Parietal lobe (tissue), 1 donor: ENCODE results near the gene RGR. TPM values are rescaled to one million over a fixed set of nuclear protein-coding genes. Genes with fewer than 3 reads are reported as not detected.

Source experiments
- total RNA-seq: library from RNA; depleted of rRNA; stranded (reverse); fragments of >200 nt; gene quantifications from one replicate; pipeline ENCODE4 v1.2.3, GENCODE V29; 2014

The RGR gene, protein sequence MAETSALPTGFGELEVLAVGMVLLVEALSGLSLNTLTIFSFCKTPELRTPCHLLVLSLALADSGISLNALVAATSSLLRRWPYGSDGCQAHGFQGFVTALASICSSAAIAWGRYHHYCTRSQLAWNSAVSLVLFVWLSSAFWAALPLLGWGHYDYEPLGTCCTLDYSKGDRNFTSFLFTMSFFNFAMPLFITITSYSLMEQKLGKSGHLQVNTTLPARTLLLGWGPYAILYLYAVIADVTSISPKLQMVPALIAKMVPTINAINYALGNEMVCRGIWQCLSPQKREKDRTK
- total RNA-seq = 0.31 TPM

DNA sequence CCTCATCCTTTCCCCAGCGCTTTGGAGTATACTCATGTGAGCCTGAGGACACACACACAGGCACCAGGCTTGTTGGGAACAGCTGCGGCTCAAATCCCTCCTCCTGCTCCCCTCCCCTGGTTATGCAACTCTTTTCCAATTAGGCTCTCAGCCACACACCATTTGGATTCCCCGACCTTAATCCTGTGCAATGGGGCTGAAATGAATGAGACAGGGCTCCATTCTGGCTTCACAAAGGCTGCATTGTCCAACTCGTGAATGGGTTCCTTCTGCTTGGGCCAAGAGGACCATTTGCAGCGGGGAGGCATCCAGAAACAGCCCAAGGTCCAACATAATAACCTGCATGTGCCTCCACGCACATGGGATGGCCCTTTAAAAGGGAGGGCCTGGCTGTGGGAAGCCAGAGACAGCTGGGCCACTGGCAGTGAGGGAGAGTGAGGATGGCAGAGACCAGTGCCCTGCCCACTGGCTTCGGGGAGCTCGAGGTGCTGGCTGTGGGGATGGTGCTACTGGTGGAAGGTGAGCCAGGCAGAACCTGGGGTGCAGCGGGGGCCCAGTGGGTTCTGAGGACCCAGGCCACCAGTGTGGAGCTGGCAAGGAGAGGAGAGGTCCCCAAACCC lies at the start of gene RGR:
Gene RGR, plus strand, starts transcription at position 403 of the 620 bp plus-strand sequence. Its CDS starts 38 bp downstream, at position 441.

DNA sequence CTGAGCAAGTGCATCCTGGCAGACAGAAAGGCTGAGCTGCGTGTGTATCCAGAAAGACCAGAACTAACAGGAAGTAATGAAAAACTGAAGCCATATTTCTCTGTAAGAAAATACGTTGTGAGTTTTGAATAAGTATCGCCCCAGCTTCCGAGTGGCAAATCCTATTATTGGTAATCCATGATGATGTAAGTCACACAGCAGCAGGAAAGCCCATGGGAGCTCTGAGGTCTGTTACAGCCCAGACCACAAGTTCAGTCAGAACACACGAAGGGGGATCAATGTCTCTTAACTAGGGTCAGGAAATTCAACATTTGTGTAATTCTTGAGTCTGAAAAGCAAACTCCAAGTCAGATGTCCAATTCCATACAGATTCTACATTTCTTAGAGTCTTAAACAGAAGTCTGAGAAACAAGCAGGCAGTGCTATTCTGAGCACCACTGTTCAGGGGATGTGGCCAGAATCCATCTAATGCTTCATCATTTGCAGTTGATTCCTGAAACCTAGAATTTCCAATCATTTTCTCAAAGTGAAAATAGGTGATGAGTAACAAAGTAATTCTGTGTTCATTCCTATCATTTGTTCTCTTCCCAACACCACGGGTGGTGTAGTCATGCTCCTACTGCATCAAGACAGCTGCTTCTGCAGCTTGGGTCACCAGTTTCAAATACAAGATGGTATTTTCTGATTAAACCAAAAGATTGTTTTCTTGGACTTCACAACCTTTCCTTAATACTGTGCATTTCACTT lies 19.3 kb upstream of the RGR start, which contains the start of gene LRIT2:
Gene LRIT2, minus strand, starts transcription at position 118 of the 747 bp plus-strand sequence. Its CDS starts 24 bp downstream, at position 94.

DNA sequence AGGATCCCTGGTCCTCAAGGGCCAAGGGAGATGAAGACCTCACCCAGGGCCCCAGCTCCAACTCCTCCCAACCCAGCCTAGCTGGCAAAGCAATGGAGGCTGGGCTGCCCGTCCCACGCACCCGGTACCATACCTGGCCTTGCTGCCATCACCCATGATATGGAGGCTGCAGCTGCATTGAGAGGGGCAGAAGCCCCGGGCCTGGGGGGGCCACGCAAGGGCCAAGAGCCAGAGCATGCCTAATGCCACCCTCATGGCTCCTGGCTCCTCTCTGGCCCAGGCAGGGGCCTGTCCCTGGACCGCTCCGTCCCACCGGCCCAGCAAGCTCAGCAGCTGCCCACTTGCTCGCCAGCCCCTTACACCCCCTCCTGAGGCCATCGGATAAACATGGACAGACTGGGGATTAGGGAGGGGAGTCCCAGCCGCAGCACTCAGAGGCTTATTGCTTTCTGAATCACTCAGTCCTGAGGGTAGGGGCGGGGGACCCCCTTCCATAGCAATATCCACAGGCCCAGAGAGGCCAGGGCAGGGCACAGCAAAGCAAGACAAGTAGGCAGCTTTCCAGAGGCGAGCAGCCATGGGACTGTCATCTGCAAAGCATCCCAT lies 3.6 kb upstream of the RGR start, which contains the start of gene LRIT1:
Gene LRIT1, minus strand, starts transcription at position 362 of the 606 bp plus-strand sequence. Its CDS starts 107 bp downstream, at position 255.

Other genes starting within 250 kb of the RGR start
- 110 TPM for gene GHITM, start 105.5 kb upstream of the RGR start, total RNA-seq
- gene GPR15LG, start 71.3 kb upstream of the RGR start, total RNA-seq = not detected
- gene CDHR1, start 50.5 kb upstream of the RGR start, total RNA-seq = 5.3 TPM
- not detected for gene LRIT2, start 19.5 kb upstream of the RGR start, total RNA-seq
- gene LRIT1, start 3.5 kb upstream of the RGR start, total RNA-seq = not detected
- gene CCSER2, start 83.5 kb downstream of the RGR start, total RNA-seq = 110 TPM